Hepatocyte (in vitro differentiated cells): ENCODE data around the gene INO80D. TPM values are rescaled to one million over a fixed set of nuclear protein-coding genes. Genes with fewer than 3 reads are reported as not detected.
A peak's percentile ranks its signal among the peaks of the same experiment; 100 is the strongest.

ENCODE experiments used
- DNase-seq: peaks from one replicate; pipeline ENCODE4 v3.0.0-alpha.2; 2016; ENCODE audit warnings: low spot score
- H2AFZ ChIP-seq: fragments of 200-600 bp; sonication (generic); 2 replicates; pipeline ENCODE4 v1.6.0; 2016; ENCODE audit warnings: antibody characterized with exemption, mild to moderate bottlenecking
- H3K27ac ChIP-seq: fragments of 200-600 bp; sonication (generic); 2 replicates; pipeline ENCODE4 v1.5.1; 2016; ENCODE audit warnings: mild to moderate bottlenecking
- H3K27me3 ChIP-seq: fragments of 200-600 bp; sonication (generic); 2 replicates; pipeline ENCODE4 v1.6.1; 2016
- H3K36me3 ChIP-seq: fragments of 200-600 bp; sonication (generic); replicated peaks from 2 replicates; pipeline ENCODE4 v1.5.1; 2016; ENCODE audit warnings: low read depth; ENCODE audit not compliant: insufficient read depth
- H3K4me1 ChIP-seq: fragments of 200-600 bp; sonication (generic); 2 replicates; pipeline ENCODE4 v1.5.1; 2016; ENCODE audit warnings: mild to moderate bottlenecking, moderate library complexity; ENCODE audit not compliant: insufficient read depth
- H3K4me2 ChIP-seq: fragments of 200-600 bp; sonication (generic); 2 replicates; pipeline ENCODE4 v1.6.0; 2016
- H3K4me3 ChIP-seq: fragments of 200-600 bp; sonication (generic); 2 replicates; pipeline ENCODE4 v1.5.1; 2016; ENCODE audit warnings: mild to moderate bottlenecking
- H3K79me2 ChIP-seq: fragments of 200-600 bp; sonication (generic); 2 replicates; pipeline ENCODE4 v1.6.0; 2017; ENCODE audit warnings: mild to moderate bottlenecking
- H3K9me2 ChIP-seq: fragments of 200-600 bp; sonication (generic); replicated peaks from 2 replicates; pipeline ENCODE4 v1.6.0; 2017; ENCODE audit warnings: mild to moderate bottlenecking; ENCODE audit not compliant: insufficient read depth
- H3K9me3 ChIP-seq: fragments of 200-600 bp; sonication (generic); 2 replicates; pipeline ENCODE4 v1.5.1; 2016; ENCODE audit warnings: low read depth, mild to moderate bottlenecking
- H4K20me1 ChIP-seq: fragments of 200-600 bp; sonication (generic); 2 replicates; pipeline ENCODE4 v1.6.0; 2016; ENCODE audit warnings: mild to moderate bottlenecking; ENCODE audit not compliant: insufficient read depth, poor library complexity, severe bottlenecking
- CTCF ChIP-seq: fragments of 200-600 bp; sonication (generic); IDR thresholded peaks from 2 replicates; pipeline ENCODE4 v1.5.1; 2016; ENCODE audit warnings: antibody characterized with exemption, mild to moderate bottlenecking; ENCODE audit not compliant: poor library complexity
- EZH2 ChIP-seq: fragments of 200-600 bp; sonication (generic); IDR thresholded peaks from 2 replicates; pipeline ENCODE4 v1.6.1; 2016; ENCODE audit warnings: antibody characterized with exemption, mild to moderate bottlenecking, borderline replicate concordance
- EZH2phosphoT487 ChIP-seq: fragments of 200-600 bp; sonication (generic); IDR thresholded peaks from one replicate; pipeline ENCODE4 v1.6.1; 2018; ENCODE audit warnings: antibody characterized with exemption, mild to moderate bottlenecking, low read depth, moderate library complexity; ENCODE audit not compliant: unreplicated experiment, severe bottlenecking
- WGBS: methylation state at CpG from one replicate; pipeline ENCODE4 v1.1.6; 2016; ENCODE audit warnings: low lambda C conversion rate; ENCODE audit errors: missing lambda C conversion rate; 5-methylcytosine and 5-hydroxymethylcytosine counted together
- polyA plus RNA-seq: library from polyadenylated mRNA; unstranded; fragments of >200 nt; fragmentation: Nextera tagmentation; extraction: Ambion mirVana; gene quantifications from 2 replicates; pipeline ENCODE4 v1.2.1, GENCODE V29; 2016
- total RNA-seq: library from RNA; depleted of rRNA; stranded (reverse); fragments of >200 nt; gene quantifications from 2 replicates; pipeline ENCODE4 v1.2.3, GENCODE V29; 2014

INO80D gene
- total and polyA plus RNA-seq, 2 experiments from 2014 or later: 6.6 to 15.0 TPM

- H3K27ac ChIP-seq: peak overlapping the region; percentile 92
Observed at GRCh38 chr2:205976120-205976814, 109.7 kb downstream of the INO80D start.

GRCh38 chr2:205975082-205975949 lies 110.7 kb downstream of the INO80D start:
- WGBS: 45% methylated on average over 5 of the region's 5 CpGs
- Histone ChIP-seq H3K36me3 (no peaks in the 10 kb centered on the region), H3K4me3 (no peak overlapping the region), H3K27me3 (no peaks in the 10 kb centered on the region), H2AFZ (no peak overlapping the region), H3K9me2 (no peaks in the 10 kb centered on the region), H4K20me1 (no peaks in the 10 kb centered on the region), H3K4me2 (peak overlapping the region; percentile 32), H3K79me2 (no peaks in the 10 kb centered on the region), H3K9me3 (no peaks in the 10 kb centered on the region), H3K27ac (peak overlapping the region; percentile 92), H3K4me1 (peaks cover 26% of the 10 kb centered on the region)
- peak; percentile 74 for DNase-seq
- TF ChIP-seq EZH2phosphoT487 (no peak), EZH2 (no peak), CTCF (no peak)

More at GRCh38 chr2:205976120-205976814, 109.7 kb downstream of the INO80D start:
- no peak overlapping the region for H2AFZ ChIP-seq
- no peak for DNase-seq
- WGBS: 92% methylated on average over 19 of the region's 19 CpGs
- no peaks in the 10 kb centered on the region for H3K9me3 ChIP-seq
- no peaks in the 10 kb centered on the region for H3K36me3 ChIP-seq
- no peak overlapping the region for H3K4me3 ChIP-seq
- H3K4me2 ChIP-seq: no peak overlapping the region
- H3K27me3 ChIP-seq: no peaks in the 10 kb centered on the region
- H3K4me1 ChIP-seq: peaks cover 26% of the 10 kb centered on the region
- H3K9me2 ChIP-seq: no peaks in the 10 kb centered on the region
- TF ChIP-seq EZH2phosphoT487: no peak
- TF ChIP-seq EZH2: no peak
- TF ChIP-seq CTCF: no peak
- H3K79me2 ChIP-seq: no peaks in the 10 kb centered on the region
- no peaks in the 10 kb centered on the region for H4K20me1 ChIP-seq

GRCh38 chr2:205972113-205972512 lies 113.9 kb downstream of the INO80D start:
- peak; percentile 40 for DNase-seq
- H3K4me2 ChIP-seq: no peak overlapping the region

More at GRCh38 chr2:205972113-205972512, 113.9 kb downstream of the INO80D start:
- Histone ChIP-seq H3K4me1 (peaks cover 26% of the 10 kb centered on the region), H3K27me3 (no peaks in the 10 kb centered on the region), H4K20me1 (no peaks in the 10 kb centered on the region), H3K9me3 (no peaks in the 10 kb centered on the region), H3K36me3 (no peaks in the 10 kb centered on the region), H2AFZ (no peak overlapping the region), H3K4me3 (no peak overlapping the region), H3K27ac (peak overlapping the region; percentile 61), H3K79me2 (no peaks in the 10 kb centered on the region), H3K9me2 (no peaks in the 10 kb centered on the region)
- WGBS: 85% methylated on average over 1 of the region's 1 CpG
- TF ChIP-seq EZH2phosphoT487 (no peak), EZH2 (no peak), CTCF (no peak)
